HG02852 (cell line): ENCODE data around the gene CKS1B.
"Not testable (repeated sequence)": the region's sequence is repeated elsewhere in the genome, so short reads cannot be mapped to it uniquely, and the experiment has no call there.

Source experiments
- ATAC-seq: cut with Tn5 transposase; IDR thresholded peaks from one replicate; pipeline ENCODE4 v1.9.1; 2021; ENCODE audit warnings: mild to moderate bottlenecking, moderate library complexity; ENCODE audit not compliant: unreplicated experiment

The CKS1B gene

DNA sequence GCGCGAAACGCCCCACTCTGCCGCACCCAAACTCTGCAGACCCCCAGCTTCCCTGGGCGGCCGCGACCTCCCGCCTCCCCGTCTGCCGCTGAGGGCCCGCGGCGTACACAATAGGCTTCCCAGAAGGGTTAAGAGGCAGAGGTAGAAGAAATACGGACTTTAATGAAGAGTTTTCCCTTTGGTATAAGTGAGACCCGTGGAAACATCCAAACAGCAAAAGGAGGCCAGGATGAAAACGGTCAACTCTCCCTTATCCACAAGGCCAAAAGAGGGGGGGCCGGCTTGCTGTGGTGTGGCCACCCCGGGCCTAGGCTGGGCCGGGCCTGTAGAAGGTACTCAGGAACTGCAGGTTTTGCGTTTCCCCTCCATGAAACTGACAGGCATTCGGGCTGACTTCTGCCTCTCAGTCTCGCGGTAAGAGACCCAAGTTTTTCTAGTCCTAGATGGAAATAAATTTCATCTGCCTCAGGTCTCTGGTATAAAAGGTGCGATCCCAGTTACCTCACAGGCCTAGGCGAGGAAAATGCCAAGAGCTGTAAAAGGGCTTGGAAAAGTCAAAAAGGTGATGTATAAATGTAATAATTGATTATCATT is 12.2 kb upstream of the CKS1B start:
- no peak for ATAC-seq

- ATAC-seq = no peak
These were observed 11.6 kb upstream of the CKS1B start for GRCh38 chr1:154962795-154963330.

DNA sequence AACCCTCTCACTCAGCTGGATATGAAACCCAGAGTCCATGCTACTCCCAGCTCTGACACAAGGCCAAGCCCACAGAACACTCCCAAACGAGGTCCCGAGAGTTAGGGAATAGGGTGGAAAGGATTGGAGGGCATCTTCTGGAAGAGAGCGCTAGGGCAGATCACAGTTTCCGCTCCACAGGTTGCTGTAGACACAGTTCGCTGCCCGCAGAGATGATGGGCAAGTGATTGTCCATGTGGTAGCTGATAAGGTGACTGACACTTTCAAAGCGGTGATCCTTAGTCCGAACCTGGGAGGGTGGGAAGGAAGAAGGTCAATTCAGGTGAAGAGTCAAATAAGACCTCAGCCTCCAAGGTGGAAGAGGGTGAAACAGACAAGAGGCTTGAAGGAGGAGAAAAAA is 10.8 kb upstream of the CKS1B start:
- ATAC-seq = no peak

- ATAC-seq = no peak
These were observed 10.1 kb upstream of the CKS1B start for GRCh38 chr1:154964359-154964758.

DNA sequence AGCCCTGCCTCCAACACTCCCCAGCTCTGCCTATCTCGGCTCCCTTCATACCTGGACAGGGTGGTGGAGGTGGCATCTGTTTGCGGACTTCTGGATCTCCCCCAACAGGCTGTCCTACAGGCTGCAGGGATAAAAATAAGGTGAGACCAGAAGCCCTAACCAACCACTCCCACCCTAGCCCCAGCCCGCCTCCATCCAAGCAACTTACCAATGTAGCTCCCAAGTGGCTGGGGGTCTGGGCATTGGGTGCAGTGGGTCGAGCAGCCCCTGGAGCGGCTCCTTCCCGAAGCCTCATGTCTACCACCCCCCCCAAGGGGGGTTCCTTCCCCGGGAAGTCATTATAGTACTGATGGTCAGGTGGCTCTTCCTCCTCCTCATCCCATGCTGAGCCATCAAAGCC is 8.4 kb upstream of the CKS1B start:
- ATAC-seq = no peak

- ATAC-seq = no peak
These were observed 7.0 kb upstream of the CKS1B start for GRCh38 chr1:154967331-154967950.

DNA sequence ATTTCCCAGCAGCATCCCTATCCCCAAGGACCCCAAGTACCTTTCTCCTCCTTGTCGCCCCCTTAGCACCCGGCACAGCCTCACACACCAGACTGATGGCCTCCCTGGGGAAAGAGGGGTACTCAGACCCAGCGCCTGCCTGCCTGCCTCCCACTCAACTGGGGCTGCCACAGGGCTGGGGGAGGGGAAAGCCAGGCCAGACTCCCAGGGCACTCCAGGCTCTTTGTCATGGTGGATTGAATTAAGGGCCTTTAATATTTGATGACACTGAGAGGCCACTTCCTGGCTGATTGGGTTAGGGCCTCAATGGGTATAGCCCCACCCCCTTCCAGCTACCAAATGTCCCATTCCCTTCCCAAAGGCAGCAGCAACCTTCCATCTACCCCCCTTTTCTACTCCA is 5.8 kb upstream of the CKS1B start:
- ATAC-seq = no peak

DNA sequence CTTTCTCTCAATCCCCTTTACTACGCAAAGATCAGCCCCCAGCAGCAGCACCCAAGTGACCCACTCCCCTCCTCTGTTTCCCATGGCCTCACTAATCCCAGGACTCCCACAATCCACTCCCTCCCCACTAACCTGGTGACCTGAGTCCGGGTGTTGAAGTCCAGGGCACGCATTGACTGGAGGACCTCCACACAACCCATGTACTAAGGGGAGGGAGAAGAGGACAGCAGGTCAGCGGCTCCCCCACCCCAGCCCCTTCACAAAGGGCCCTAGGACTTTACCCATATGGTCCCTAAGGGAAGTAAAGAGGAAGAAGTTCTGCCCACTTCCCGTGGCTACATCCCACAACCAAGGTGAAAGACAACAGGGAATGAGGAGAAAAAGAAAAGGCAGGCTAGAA is 5.2 kb upstream of the CKS1B start:
- ATAC-seq = no peak

DNA sequence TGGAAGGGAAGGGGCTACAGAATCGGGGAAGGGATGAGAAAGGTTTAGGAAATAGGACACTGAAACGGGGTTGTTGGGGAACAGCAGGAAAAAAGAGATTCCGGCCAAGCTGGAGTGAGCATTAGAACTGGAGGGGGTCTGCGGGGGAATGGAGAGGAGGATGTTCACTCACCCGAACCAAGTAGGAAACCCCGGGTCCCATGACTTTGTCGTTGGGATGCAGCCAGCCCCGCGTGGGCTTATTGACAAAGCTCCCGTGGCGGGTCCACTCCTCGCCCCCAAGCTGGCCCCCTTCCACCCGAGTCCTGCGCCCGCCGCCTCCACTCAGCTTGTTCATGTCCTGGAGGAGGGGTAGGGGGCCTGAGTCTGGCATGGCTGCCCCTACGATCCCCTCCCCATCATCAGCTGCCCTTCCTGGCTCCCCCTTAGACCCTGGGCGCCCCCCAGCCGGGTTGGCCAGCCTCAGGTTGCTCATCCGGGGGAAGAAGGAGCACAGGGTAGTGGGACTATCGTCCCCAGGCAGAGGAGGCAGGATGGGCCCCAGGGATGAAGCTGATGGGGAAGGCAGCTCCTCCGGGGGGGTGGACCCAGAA is 4.5 kb upstream of the CKS1B start:
- no peak for ATAC-seq

GRCh38 chr1:154970631-154971340 is 3.7 kb upstream of the CKS1B start, which contains the start of gene SHC1:
Gene SHC1 (minus strand): TSS chr1:154970747. CDS start chr1:154970526, 221 bp downstream.
- ATAC-seq = no peak

- ATAC-seq = no peak
These were observed 3.0 kb upstream of the CKS1B start for GRCh38 chr1:154971341-154971998.

DNA sequence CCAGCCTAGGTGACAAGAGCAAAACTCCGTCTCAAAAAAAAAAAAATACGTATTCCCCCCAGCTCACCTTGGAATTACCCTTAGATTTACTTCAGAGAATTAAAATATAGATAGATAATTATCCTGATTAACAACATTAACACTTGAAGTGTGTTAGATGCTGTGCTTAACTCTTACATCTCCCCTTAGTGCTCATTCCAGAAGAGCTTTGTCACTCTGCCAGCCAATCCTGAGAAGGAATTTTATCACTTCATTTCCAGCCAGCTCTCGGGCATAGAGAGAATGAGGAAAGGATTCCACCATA is 2.3 kb upstream of the CKS1B start:
- no peak for ATAC-seq

- no peak for ATAC-seq
These were observed 1.8 kb upstream of the CKS1B start for GRCh38 chr1:154972517-154973343.

DNA sequence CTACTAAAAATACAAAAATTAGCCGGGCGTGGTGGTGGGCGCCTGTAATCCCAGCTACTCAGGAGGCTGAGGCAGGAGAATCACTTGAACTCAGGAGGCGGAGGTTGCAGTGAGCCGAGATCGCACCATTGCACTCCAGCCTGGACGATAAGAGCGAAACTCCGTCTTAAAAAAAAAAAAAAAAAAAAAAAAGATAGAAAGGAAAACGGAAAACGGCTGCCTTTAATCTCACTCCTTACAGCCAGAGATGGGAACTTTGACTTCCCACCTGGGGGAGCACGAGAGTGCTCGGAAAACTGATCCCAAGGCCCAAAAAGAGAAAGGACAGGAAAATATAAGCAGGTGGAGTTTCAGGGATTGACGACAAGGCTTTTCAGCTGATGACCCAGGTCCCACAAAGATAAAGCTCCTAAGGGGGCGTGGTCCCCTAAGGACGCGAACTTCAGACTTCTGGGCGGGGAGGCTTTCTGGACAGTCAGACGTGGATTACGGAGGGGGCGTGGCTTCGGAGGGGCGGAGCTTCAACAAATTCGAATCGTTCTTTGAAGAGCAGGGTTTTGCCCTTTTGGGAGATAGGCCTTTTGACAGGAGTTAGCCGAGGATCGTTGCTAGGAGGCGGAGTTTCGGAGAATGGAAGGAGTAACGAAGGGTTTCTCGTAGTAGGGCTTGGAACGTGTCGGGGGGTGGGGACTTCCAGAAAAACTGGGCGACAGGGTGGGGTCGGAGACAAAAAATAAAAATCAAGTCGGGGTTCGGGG is 958 bp upstream of the CKS1B start:
- ATAC-seq = no peak

DNA sequence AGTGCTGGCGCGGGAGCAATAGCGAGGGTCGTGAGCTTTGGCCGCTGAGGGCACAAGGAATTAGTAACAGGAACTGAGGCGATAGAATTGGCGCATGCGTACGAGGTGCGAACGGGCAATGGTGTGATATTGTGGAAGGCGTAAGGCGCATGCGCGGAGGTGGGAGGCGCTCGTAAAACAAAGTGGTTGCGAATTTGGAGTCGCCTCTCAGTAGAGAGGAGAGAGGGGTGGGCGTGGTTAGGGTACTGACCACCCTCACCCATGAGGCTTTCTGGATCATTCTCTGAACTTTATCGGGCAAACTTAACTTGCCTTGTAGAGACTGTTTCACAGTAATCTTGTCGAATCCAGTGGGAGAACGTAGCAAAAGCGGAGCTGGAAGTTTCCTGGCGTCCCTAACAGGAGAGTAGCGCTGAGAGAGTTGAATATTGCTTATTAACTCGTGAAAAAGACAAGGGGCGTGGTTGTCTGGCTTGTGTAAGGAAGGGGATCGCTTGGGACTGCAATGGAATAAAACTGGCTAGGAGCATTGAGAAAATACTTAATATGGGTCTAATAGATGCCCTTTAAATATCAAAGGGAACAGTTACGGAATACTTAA is 427 bp downstream of the CKS1B start:
- ATAC-seq = peak; percentile 41

GRCh38 chr1:154975409-154976059 is 1.1 kb downstream of the CKS1B start:
- no peak for ATAC-seq

DNA sequence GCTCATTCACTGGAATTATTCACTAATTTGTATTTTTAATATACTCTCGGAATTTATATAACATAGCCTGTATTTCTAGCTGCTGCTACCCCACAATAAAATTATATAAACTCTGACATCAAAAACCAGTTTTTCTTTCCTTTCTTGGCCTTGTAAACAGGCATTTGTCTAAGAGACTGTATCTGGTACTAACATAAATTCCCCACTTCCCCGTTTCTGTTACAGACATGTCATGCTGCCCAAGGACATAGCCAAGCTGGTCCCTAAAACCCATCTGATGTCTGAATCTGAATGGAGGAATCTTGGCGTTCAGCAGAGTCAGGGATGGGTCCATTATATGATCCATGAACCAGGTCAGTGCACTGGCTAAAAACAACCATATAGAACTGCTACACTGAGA is 3.3 kb downstream of the CKS1B start:
- ATAC-seq = not testable (repeated sequence)

DNA sequence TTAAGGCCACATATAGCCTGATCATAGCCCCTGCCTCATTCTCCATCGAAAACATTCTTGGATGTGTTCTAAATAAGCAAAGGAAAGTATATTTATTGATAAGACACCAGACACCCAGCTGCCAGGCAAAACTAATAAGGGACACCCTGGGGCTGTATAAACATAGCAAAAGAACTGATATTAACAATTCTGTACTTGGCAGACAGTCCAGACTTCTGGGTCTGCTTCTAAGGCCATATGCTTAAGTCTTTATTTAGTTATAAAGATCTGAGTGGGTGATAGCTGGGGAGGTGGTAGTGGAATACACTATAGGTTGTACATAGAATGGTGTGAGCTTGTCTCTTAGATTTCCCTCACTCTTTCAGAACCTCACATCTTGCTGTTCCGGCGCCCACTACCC is 3.9 kb downstream of the CKS1B start:
- no peak for ATAC-seq

DNA sequence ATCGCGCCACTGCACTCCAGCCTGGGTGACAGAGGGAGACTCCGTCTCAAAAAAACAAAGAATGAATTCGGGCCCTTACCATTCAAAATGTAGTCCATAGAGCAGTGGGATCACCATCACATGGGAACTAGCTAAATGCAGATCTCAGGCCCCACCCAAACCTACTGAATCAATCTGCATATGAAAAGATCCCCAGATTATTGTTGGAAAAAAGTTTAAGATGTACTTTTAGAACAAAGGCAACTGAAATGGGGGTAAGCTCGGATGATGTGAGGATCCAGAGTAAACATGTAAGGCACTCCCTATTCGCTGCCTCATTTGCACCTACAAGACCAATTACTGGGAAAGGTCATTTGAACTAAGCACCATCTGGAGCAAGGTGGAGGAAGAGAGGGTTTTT is 7.9 kb downstream of the CKS1B start:
- no peak for ATAC-seq
